ENCODE data around the gene GRIK4. TPM values are rescaled to one million over a fixed set of nuclear protein-coding genes. Genes with fewer than 3 reads are reported as not detected.

GRIK4 gene
- total RNA-seq, 3 donors from 2014 or later = 0.05 to 0.30 (median 0.11) TPM

GRCh38 chr11:120598517-120599257, 87.1 kb downstream of the GRIK4 start:
- no peaks in the 10 kb centered on the region for H3K36me3 Mint-ChIP-seq (ENCODE audit: insufficient read depth)
- H3K4me3 Mint-ChIP-seq = no peak overlapping the region
- ATAC-seq (no peak), DNase-seq (no peak)
- H3K4me1 Mint-ChIP-seq (ENCODE audit: low read depth) = no peaks in the 10 kb centered on the region
- no peaks in the 10 kb centered on the region for H3K9me3 Mint-ChIP-seq
- peaks cover 4% of the 10 kb centered on the region for H3K27me3 Mint-ChIP-seq (ENCODE audit: low read depth)

- no peak overlapping the region for H3K4me3 Mint-ChIP-seq
- H3K27me3 Mint-ChIP-seq (ENCODE audit: low read depth) = peaks cover 6% of the 10 kb centered on the region
- no peak for ATAC-seq
- H3K4me1 Mint-ChIP-seq (ENCODE audit: low read depth) = no peaks in the 10 kb centered on the region
- H3K36me3 Mint-ChIP-seq (ENCODE audit: insufficient read depth) = no peaks in the 10 kb centered on the region
- DNase-seq = no peak
- no peaks in the 10 kb centered on the region for H3K9me3 Mint-ChIP-seq
These were observed 88.4 kb downstream of the GRIK4 start for GRCh38 chr11:120599816-120600420.

- no peak for DNase-seq
- ATAC-seq = no peak
- H3K27me3 Mint-ChIP-seq (ENCODE audit: low read depth) = peaks cover 4% of the 10 kb centered on the region
- no peaks in the 10 kb centered on the region for H3K9me3 Mint-ChIP-seq
- H3K36me3 Mint-ChIP-seq (ENCODE audit: insufficient read depth) = no peaks in the 10 kb centered on the region
- H3K4me1 Mint-ChIP-seq (ENCODE audit: low read depth) = no peaks in the 10 kb centered on the region
- no peak overlapping the region for H3K4me3 Mint-ChIP-seq
These were observed 90.0 kb downstream of the GRIK4 start for GRCh38 chr11:120601536-120601935.

GRCh38 chr11:120603071-120603470, 91.5 kb downstream of the GRIK4 start:
- no peak for DNase-seq
- Mint-ChIP-seq H3K36me3 (ENCODE audit: insufficient read depth) (no peaks in the 10 kb centered on the region), H3K4me3 (no peak overlapping the region), H3K27me3 (ENCODE audit: low read depth) (peaks cover 7% of the 10 kb centered on the region), H3K4me1 (ENCODE audit: low read depth) (no peaks in the 10 kb centered on the region), H3K9me3 (no peaks in the 10 kb centered on the region)
- no peak for ATAC-seq

GRCh38 chr11:120605469-120605868, 93.9 kb downstream of the GRIK4 start:
- no peaks in the 10 kb centered on the region for H3K4me1 Mint-ChIP-seq (ENCODE audit: low read depth)
- no peaks in the 10 kb centered on the region for H3K36me3 Mint-ChIP-seq (ENCODE audit: insufficient read depth)
- ATAC-seq (no peak), DNase-seq (no peak)
- H3K27me3 Mint-ChIP-seq (ENCODE audit: low read depth) = peaks cover 6% of the 10 kb centered on the region
- no peaks in the 10 kb centered on the region for H3K9me3 Mint-ChIP-seq
- H3K4me3 Mint-ChIP-seq = no peak overlapping the region

- no peaks in the 10 kb centered on the region for H3K36me3 Mint-ChIP-seq (ENCODE audit: insufficient read depth)
These were observed 94.9 kb downstream of the GRIK4 start for GRCh38 chr11:120606211-120607010.

GRCh38 chr11:120608061-120608460, 96.5 kb downstream of the GRIK4 start:
- no peak for DNase-seq
- no peaks in the 10 kb centered on the region for H3K9me3 Mint-ChIP-seq
- H3K4me1 Mint-ChIP-seq (ENCODE audit: low read depth) = no peaks in the 10 kb centered on the region
- no peak for ATAC-seq
- peaks cover 11% of the 10 kb centered on the region for H3K27me3 Mint-ChIP-seq (ENCODE audit: low read depth)
- H3K4me3 Mint-ChIP-seq = no peak overlapping the region
- H3K36me3 Mint-ChIP-seq (ENCODE audit: insufficient read depth) = no peaks in the 10 kb centered on the region

More at GRCh38 chr11:120606211-120607010, 94.9 kb downstream of the GRIK4 start:
- no peak overlapping the region for H3K4me3 Mint-ChIP-seq
- H3K4me1 Mint-ChIP-seq (ENCODE audit: low read depth) = no peaks in the 10 kb centered on the region
- no peak for ATAC-seq
- H3K9me3 Mint-ChIP-seq = no peaks in the 10 kb centered on the region
- peaks cover 7% of the 10 kb centered on the region for H3K27me3 Mint-ChIP-seq (ENCODE audit: low read depth)
- DNase-seq = no peak

GRCh38 chr11:120608760-120609211, 97.2 kb downstream of the GRIK4 start:
- DNase-seq (no peak), ATAC-seq (no peak)
- no peaks in the 10 kb centered on the region for H3K36me3 Mint-ChIP-seq (ENCODE audit: insufficient read depth)
- no peak overlapping the region for H3K4me3 Mint-ChIP-seq
- H3K27me3 Mint-ChIP-seq (ENCODE audit: low read depth) = peaks cover 11% of the 10 kb centered on the region
- H3K9me3 Mint-ChIP-seq = no peaks in the 10 kb centered on the region
- H3K4me1 Mint-ChIP-seq (ENCODE audit: low read depth) = no peaks in the 10 kb centered on the region

GRCh38 chr11:120610111-120610510, 98.6 kb downstream of the GRIK4 start:
- ATAC-seq (no peak), DNase-seq (no peak)
- Mint-ChIP-seq H3K36me3 (ENCODE audit: insufficient read depth) (no peaks in the 10 kb centered on the region), H3K9me3 (no peaks in the 10 kb centered on the region), H3K4me1 (ENCODE audit: low read depth) (no peaks in the 10 kb centered on the region), H3K4me3 (no peak overlapping the region), H3K27me3 (ENCODE audit: low read depth) (peaks cover 17% of the 10 kb centered on the region)

GRCh38 chr11:120611581-120611980, 100.0 kb downstream of the GRIK4 start:
- H3K27me3 Mint-ChIP-seq (ENCODE audit: low read depth) = peaks cover 17% of the 10 kb centered on the region

GRCh38 chr11:120612513-120613263, 101.1 kb downstream of the GRIK4 start:
- H3K4me1 Mint-ChIP-seq (ENCODE audit: low read depth) = no peaks in the 10 kb centered on the region

More at GRCh38 chr11:120611581-120611980, 100.0 kb downstream of the GRIK4 start:
- DNase-seq (no peak), ATAC-seq (no peak)
- Mint-ChIP-seq H3K4me3 (no peak overlapping the region), H3K9me3 (no peaks in the 10 kb centered on the region), H3K36me3 (ENCODE audit: insufficient read depth) (no peaks in the 10 kb centered on the region), H3K4me1 (ENCODE audit: low read depth) (no peaks in the 10 kb centered on the region)

GRCh38 chr11:120613264-120614226, 102.0 kb downstream of the GRIK4 start:
- peaks cover 10% of the 10 kb centered on the region for H3K9me3 Mint-ChIP-seq
- no peaks in the 10 kb centered on the region for H3K4me1 Mint-ChIP-seq (ENCODE audit: low read depth)
- H3K4me3 Mint-ChIP-seq = no peak overlapping the region
- H3K36me3 Mint-ChIP-seq (ENCODE audit: insufficient read depth) = no peaks in the 10 kb centered on the region
- peaks cover 14% of the 10 kb centered on the region for H3K27me3 Mint-ChIP-seq (ENCODE audit: low read depth)
- ATAC-seq = no peak
- DNase-seq = no peak

More at GRCh38 chr11:120612513-120613263, 101.1 kb downstream of the GRIK4 start:
- peaks cover 2% of the 10 kb centered on the region for H3K9me3 Mint-ChIP-seq
- peak in 1 of 2 donors; percentile 54 for ATAC-seq
- peak overlapping the region; percentile 5 for H3K4me3 Mint-ChIP-seq
- DNase-seq = no peak
- H3K36me3 Mint-ChIP-seq (ENCODE audit: insufficient read depth) = no peaks in the 10 kb centered on the region
- peaks cover 14% of the 10 kb centered on the region for H3K27me3 Mint-ChIP-seq (ENCODE audit: low read depth)

- H3K4me3 Mint-ChIP-seq = no peak overlapping the region
- DNase-seq (no peak), ATAC-seq (no peak)
- H3K27me3 Mint-ChIP-seq (ENCODE audit: low read depth) = peaks cover 13% of the 10 kb centered on the region
- H3K4me1 Mint-ChIP-seq (ENCODE audit: low read depth) = no peaks in the 10 kb centered on the region
- H3K36me3 Mint-ChIP-seq (ENCODE audit: insufficient read depth) = no peaks in the 10 kb centered on the region
- peaks cover 20% of the 10 kb centered on the region for H3K9me3 Mint-ChIP-seq
These were observed 103.8 kb downstream of the GRIK4 start for GRCh38 chr11:120615391-120615790.
